ENCODE data around the gene COX14.

The COX14 gene

GRCh38 chr12:50117057-50117622 lies 5.1 kb downstream of the COX14 start:
- TF ChIP-seq CTCF (conservative IDR thresholded peaks at IDR 0.05; ENCODE audit: low read depth, low read length): no peak
- H3K4me3 ChIP-seq (ENCODE audit: low read depth, low read length): no peak overlapping the region
- DNase-seq (ENCODE audit: low read depth): no peak

DNA sequence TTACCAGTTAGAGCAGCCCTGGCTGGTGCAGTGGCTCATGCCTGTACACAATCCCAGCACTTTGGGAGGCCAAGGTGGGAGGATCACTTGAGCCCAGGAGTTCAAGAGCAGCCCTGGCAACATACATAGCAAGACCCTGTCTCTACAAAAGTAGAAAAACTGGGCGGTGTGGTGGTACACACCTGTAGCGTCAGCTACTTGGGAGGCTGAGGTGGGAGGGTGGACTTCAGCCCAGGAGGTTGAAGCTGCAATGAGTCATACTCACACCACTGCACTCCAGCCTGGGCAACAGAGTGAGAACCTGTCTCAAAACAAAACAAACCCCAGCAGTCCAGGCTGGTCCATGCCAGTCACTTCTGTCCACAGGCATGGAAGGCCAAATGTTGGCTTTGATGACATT lies 7.4 kb downstream of the COX14 start:
- no peak for TF ChIP-seq CTCF (conservative IDR thresholded peaks at IDR 0.05; ENCODE audit: low read depth, low read length)
- no peak overlapping the region for H3K4me3 ChIP-seq (ENCODE audit: low read depth, low read length)
- DNase-seq (ENCODE audit: low read depth): no peak

- TF ChIP-seq CTCF (conservative IDR thresholded peaks at IDR 0.05; ENCODE audit: low read depth, low read length): no peak
- no peak overlapping the region for H3K4me3 ChIP-seq (ENCODE audit: low read depth, low read length)
- DNase-seq (ENCODE audit: low read depth): no peak
These were observed 8.5 kb downstream of the COX14 start for GRCh38 chr12:50120521-50120920.

GRCh38 chr12:50120953-50121352 lies 8.9 kb downstream of the COX14 start:
- TF ChIP-seq CTCF (conservative IDR thresholded peaks at IDR 0.05; ENCODE audit: low read depth, low read length): no peak
- no peak overlapping the region for H3K4me3 ChIP-seq (ENCODE audit: low read depth, low read length)
- DNase-seq (ENCODE audit: low read depth): no peak

DNA sequence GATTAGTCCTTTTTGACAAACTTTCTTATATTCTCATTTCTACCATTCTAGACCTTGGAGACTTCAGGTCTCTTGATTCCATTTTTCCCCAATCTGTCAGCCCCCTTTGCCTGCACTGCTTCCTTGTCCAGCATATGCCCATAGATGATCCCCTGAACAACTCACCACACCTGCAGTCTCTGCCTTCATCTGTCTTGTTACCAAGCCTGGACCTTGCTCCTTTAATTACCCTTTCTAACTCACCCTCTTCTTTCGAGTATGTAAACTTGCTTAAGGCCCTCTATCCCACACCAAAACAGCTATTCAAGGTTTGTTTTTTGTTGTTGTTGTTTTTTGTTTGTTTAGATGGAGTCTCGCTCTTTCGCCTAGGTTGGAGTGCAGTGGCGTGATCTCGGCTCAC lies 9.6 kb downstream of the COX14 start:
- TF ChIP-seq CTCF (conservative IDR thresholded peaks at IDR 0.05; ENCODE audit: low read depth, low read length): no peak
- DNase-seq (ENCODE audit: low read depth): no peak
- no peak overlapping the region for H3K4me3 ChIP-seq (ENCODE audit: low read depth, low read length)

DNA sequence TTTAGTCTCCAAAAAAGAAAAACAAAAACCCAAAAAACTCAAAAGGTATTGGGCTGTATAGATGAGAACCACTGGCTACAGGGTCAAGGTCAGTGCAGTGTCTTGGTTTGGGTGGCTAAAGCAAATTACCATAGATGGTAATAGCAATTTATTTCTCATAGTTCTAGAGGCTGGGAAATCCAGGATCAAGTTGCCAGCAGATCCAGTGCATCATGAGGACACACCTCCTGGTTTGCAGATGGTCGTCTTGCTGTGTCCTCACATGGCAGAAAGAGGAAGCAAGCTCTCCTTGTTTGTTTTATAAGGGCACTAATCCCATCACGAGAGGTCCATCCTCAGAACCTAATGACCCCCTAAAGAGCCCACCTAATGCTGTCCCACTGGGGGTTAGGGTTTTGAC lies 11.2 kb downstream of the COX14 start:
- TF ChIP-seq CTCF (conservative IDR thresholded peaks at IDR 0.05; ENCODE audit: low read depth, low read length): no peak
- no peak for DNase-seq (ENCODE audit: low read depth)
- H3K4me3 ChIP-seq (ENCODE audit: low read depth, low read length): no peak overlapping the region

DNA sequence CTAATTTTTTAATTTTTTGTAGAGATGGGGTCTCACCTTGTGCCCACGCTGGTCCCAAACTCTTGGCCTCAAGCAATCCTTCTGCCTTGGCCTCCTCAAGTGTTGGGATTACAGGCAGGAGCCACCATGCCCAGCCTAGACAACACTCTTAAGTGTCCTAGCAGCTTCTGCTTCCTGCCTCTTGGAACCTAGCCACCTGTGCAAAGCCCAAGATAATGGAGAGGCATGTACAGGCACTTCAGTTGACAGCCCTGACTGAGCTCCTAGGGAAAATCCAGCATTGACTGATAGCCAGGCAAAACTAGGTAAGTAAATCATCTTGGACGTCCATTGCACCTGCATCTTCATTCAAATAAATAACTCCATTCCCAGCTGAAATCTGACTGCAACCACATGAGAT lies 15.5 kb downstream of the COX14 start:
- no peak overlapping the region for H3K4me3 ChIP-seq (ENCODE audit: low read depth, low read length)
- no peak for DNase-seq (ENCODE audit: low read depth)

More for the DNA sequence above, 15.5 kb downstream of the COX14 start:
- TF ChIP-seq CTCF (conservative IDR thresholded peaks at IDR 0.05; ENCODE audit: low read depth, low read length): no peak

Measured in choroid plexus epithelial cell (primary cell).